ENCODE measurements around the gene KIAA0825.

Gene KIAA0825

DNA sequence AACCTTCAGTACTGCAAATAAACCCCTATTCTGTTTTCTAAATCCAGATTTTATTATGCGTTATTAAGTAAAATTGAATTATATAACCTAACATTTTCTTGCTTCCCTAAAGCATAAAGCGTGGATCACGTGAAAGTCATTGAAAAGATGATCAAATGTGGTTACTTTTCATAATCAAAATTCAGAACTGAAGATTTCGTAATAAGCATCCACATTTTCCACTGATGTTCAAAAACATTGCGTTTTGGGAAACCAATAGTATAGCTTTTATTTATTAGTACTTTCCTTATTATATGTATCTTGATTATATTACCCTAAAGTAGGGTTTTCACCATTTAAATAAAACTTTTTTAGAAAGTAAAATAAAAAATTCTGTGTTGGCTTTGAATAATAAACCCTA, 1.9 kb upstream of the KIAA0825 start:
- TF ChIP-seq, protein P1, sequence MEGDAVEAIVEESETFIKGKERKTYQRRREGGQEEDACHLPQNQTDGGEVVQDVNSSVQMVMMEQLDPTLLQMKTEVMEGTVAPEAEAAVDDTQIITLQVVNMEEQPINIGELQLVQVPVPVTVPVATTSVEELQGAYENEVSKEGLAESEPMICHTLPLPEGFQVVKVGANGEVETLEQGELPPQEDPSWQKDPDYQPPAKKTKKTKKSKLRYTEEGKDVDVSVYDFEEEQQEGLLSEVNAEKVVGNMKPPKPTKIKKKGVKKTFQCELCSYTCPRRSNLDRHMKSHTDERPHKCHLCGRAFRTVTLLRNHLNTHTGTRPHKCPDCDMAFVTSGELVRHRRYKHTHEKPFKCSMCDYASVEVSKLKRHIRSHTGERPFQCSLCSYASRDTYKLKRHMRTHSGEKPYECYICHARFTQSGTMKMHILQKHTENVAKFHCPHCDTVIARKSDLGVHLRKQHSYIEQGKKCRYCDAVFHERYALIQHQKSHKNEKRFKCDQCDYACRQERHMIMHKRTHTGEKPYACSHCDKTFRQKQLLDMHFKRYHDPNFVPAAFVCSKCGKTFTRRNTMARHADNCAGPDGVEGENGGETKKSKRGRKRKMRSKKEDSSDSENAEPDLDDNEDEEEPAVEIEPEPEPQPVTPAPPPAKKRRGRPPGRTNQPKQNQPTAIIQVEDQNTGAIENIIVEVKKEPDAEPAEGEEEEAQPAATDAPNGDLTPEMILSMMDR (IDR thresholded peaks at IDR 0.05; ENCODE audit: low read depth, low read length) = no peak
- DNase-seq (ENCODE audit: extremely low read depth, low read depth) = no peak

DNA sequence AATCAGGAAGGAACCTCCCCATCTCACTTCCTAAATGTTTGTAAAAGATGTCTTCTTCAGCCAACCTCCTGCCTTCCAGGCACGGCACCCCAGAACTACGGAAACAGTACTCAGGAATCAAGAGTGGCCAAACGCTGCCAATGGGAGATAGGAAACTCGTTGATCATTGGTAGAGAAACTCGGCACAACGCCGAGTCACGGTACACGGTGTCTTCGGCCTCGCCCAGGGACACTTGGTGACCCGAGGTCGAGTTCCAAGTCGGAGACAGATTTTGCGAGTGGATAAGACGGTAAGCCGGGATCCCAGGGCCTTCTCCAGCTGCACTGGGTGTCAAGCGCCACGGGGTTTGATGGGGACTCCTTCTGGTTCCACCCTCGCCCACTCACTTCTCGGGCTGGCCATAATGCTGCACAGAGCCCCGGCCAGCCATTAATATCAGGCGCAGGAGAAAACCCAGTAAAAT, 343 bp downstream of the KIAA0825 start:
- TF ChIP-seq, protein P1 (IDR thresholded peaks at IDR 0.05; ENCODE audit: low read depth, low read length) = no peak
- no peak for DNase-seq (ENCODE audit: extremely low read depth, low read depth)

DNA sequence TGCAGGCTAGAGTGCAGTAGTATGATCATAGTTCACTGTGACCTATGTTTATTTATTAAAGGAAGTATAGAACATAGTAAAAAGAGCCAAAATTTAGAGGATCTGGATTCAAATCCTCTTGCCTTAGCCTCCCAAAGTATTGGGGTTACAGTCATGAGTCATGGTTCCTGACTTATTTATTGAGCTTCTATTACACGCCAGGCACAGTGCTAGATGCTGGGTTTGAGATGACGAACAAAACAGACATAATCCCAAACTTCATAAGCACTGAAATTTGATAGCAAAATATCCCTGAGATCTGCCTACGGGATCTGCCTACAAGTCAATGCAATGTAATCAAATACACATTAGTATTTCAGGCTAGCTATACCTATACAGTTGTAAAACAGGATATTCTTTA, 2.5 kb downstream of the KIAA0825 start:
- DNase-seq (ENCODE audit: extremely low read depth, low read depth) = no peak
- TF ChIP-seq, protein P1 (IDR thresholded peaks at IDR 0.05; ENCODE audit: low read depth, low read length) = no peak

DNA sequence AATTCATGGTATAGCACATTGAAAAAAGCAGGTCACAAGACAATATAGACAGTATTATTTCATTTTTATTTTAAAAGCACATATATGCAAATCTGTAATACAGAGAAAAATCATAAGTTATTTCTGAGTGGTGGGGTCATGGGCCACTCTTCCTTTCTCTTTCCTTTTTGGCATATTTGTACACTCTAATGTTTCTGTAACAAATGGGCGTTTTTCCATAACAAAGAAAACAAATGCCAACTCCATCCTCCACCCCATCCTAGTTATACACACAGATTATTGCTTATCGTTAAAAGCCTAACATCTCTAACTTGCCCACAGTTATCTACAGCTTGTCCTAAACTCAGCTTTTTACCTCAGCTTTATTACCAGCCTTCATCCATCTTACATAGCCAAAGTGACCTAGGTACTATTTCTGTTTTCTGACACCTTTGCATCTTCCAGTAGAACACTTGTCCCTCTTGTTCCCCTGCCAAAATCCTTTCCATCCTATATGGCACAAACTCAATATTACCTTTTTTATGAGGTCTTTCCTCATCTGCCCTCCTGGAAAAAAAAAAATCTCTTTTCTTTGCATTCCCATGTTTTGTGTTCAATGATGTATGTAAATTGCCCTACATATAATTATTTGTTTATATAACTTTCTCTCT, 4.1 kb downstream of the KIAA0825 start:
- DNase-seq (ENCODE audit: extremely low read depth, low read depth) = no peak
- TF ChIP-seq, protein P1 (IDR thresholded peaks at IDR 0.05; ENCODE audit: low read depth, low read length) = no peak

DNA sequence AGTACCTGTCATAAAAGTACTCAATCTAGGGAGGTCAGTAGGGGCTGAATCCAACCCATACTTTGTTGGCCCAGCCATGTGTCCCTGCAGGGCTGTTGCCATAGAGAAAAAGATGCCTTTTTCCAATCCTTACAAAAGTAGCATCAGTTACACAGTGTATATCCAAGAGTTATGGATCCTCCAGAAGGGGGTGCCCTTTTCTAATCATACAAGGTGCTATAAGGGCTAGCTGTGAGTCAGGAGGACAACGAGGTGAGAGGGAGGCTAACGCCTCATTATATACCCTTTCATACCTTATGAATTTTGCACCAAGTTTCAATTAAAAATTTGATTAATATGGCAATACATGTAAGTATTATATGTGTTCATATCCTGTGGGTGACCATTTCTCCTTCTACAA, 4.8 kb downstream of the KIAA0825 start:
- TF ChIP-seq, protein P1 (IDR thresholded peaks at IDR 0.05; ENCODE audit: low read depth, low read length) = no peak; the same call in 1 of the 2 replicates
- no peak for DNase-seq (ENCODE audit: extremely low read depth, low read depth)

DNA sequence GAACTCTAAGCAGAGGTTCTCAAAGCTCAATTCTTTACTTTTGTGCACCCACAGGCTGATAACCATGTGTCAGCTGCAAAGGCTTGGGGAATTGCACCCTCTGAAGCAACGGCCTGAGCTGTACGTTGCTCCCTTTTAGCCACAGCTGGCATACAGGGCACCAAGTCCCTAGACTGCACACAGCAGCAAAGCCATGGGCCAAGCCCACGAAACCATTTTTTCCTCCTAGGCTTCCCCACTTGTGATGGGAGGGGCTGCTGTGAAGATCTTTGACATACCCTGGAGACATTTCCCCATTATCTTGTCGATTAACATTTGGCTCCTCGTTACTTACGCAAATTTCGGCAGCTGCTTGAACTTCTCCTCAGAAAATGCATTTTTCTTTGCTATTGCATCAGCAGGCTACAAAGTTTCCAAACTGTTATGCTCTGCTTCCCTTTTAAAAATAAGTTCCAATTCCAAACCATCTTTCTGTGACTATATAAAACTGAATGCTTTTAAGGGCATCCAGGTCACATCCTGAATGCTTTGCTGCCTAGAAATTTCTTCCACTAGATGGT, 23.0 kb downstream of the KIAA0825 start:
- TF ChIP-seq, protein P1 (IDR thresholded peaks at IDR 0.05; ENCODE audit: low read depth, low read length) = no peak
- DNase-seq (ENCODE audit: extremely low read depth, low read depth) = no peak

DNA sequence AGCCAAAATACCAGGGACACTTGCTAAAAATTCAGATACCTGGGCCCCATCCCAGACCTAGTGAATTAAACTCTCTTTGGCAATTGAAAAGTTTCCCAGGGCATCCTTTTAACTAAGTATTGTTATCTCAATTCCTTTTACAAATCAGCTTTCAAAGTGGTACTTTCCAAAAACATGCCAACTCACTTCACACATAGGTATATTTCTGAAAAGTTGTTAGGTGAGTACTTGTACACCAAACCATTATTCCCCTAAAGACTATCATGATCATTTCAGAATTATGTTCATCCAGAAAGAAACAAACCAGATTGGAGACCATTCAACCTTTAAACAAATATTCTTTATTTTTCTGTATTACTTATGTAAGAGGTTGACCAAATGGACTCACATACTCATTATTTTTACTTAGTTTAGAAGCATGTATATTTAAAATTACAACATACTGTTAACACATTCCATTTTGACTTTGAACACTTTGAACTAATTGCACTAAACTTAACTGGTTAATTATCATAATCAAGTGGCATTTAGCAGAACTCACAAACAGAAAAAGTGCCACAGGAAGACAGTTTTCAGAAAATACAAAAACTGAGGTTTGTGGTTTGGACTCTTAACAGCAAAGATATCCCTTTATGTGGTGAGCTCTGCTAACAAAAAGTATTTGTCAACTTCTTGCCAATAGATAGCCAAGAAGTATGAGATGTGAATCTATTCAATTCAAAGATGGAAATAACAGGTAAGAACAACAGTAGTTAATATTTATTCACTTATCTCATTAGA, 40.7 kb downstream of the KIAA0825 start:
- no peak for DNase-seq (ENCODE audit: extremely low read depth, low read depth)
- TF ChIP-seq, protein P1 (IDR thresholded peaks at IDR 0.05; ENCODE audit: low read depth, low read length) = no peak
